HG02973 (cell line): ENCODE results near the gene SLC38A9.

Source experiments
- ATAC-seq: cut with Tn5 transposase; IDR thresholded peaks from one replicate; pipeline ENCODE4 v1.9.1; 2021; ENCODE audit warnings: moderate library complexity; ENCODE audit not compliant: unreplicated experiment

The SLC38A9 gene

GRCh38 chr5:55584398-55585205 lies 127.5 kb downstream of the SLC38A9 start:
- ATAC-seq, result no peak

- ATAC-seq, result no peak
Measured at GRCh38 chr5:55583578-55583977, 128.5 kb downstream of the SLC38A9 start.

GRCh38 chr5:55582256-55582655 lies 129.9 kb downstream of the SLC38A9 start:
- no peak for ATAC-seq

- ATAC-seq, result no peak
Measured at GRCh38 chr5:55580042-55580441, 132.1 kb downstream of the SLC38A9 start.

- no peak for ATAC-seq
Measured at GRCh38 chr5:55578771-55579170, 133.4 kb downstream of the SLC38A9 start.

- ATAC-seq, result no peak
Measured at GRCh38 chr5:55577353-55578060, 134.6 kb downstream of the SLC38A9 start.

GRCh38 chr5:55576661-55577060 lies 135.5 kb downstream of the SLC38A9 start:
- ATAC-seq, result no peak
